Right forelimb (tissue), 1 donor: ENCODE measurements around the gene KRT14.
A peak's percentile ranks its signal among the peaks of the same experiment; 100 is the strongest.
"Not testable (repeated sequence)": the region's sequence is repeated elsewhere in the genome, so short reads cannot be mapped to it uniquely, and the experiment has no call there.

Experiments
- DNase-seq: peaks from one replicate; pipeline ENCODE4 v3.0.0-alpha.2; 2018

Gene KRT14

GRCh38 chr17:41576740-41577139 is 10.0 kb downstream of the KRT14 start:
- DNase-seq = not testable (repeated sequence)

- no peak for DNase-seq
Measured at GRCh38 chr17:41575336-41575735, 11.4 kb downstream of the KRT14 start.

GRCh38 chr17:41571561-41572434 is 14.9 kb downstream of the KRT14 start, which contains the start of gene KRT9:
TSS of gene KRT9 (minus strand) at chr17:41572059. CDS start at chr17:41571992, 67 bp downstream.
- DNase-seq = no peak

- no peak for DNase-seq
Measured at GRCh38 chr17:41567317-41567716, 19.4 kb downstream of the KRT14 start.

- no peak for DNase-seq
Measured at GRCh38 chr17:41565338-41565737, 21.4 kb downstream of the KRT14 start.

- no peak for DNase-seq
Measured at GRCh38 chr17:41563607-41564170, 23.0 kb downstream of the KRT14 start.

- DNase-seq = no peak
Measured at GRCh38 chr17:41561554-41561953, 25.1 kb downstream of the KRT14 start.

- DNase-seq = no peak
Measured at GRCh38 chr17:41559548-41559947, 27.1 kb downstream of the KRT14 start.

GRCh38 chr17:41556931-41557330 is 29.8 kb downstream of the KRT14 start:
- DNase-seq = no peak

GRCh38 chr17:41556306-41556705 is 30.4 kb downstream of the KRT14 start:
- DNase-seq = no peak

- DNase-seq = no peak
Measured at GRCh38 chr17:41555105-41555887, 31.4 kb downstream of the KRT14 start.

GRCh38 chr17:41553987-41554680 is 32.6 kb downstream of the KRT14 start:
- no peak for DNase-seq

- DNase-seq = no peak
Measured at GRCh38 chr17:41553176-41553575, 33.5 kb downstream of the KRT14 start.

GRCh38 chr17:41552455-41552854 is 34.2 kb downstream of the KRT14 start:
- no peak for DNase-seq

- no peak for DNase-seq
Measured at GRCh38 chr17:41551365-41551764, 35.3 kb downstream of the KRT14 start.

GRCh38 chr17:41549596-41550039 is 37.1 kb downstream of the KRT14 start:
- DNase-seq = no peak

GRCh38 chr17:41548844-41549595 is 37.7 kb downstream of the KRT14 start:
- peak; percentile 90 for DNase-seq

- DNase-seq = no peak
Measured at GRCh38 chr17:41547921-41548843, 38.5 kb downstream of the KRT14 start.

- DNase-seq = no peak
Measured at GRCh38 chr17:41547378-41547841, 39.3 kb downstream of the KRT14 start.

GRCh38 chr17:41546819-41547218 is 39.9 kb downstream of the KRT14 start:
- no peak for DNase-seq
